ENCODE measurements around the gene MEIS1. TPM values are rescaled to one million over a fixed set of nuclear protein-coding genes. Genes with fewer than 3 reads are reported as not detected.

MEIS1 gene
- total RNA-seq, 1 experiment from 2014 or later: 89.4 TPM

GRCh38 chr2:66426244-66427111 lies 8.4 kb upstream of the MEIS1 start:
- H3K27me3 ChIP-seq (replicated peaks; ENCODE audit: insufficient read depth, low read depth, low read length, poor library complexity): no peaks in the 10 kb centered on the region
- intact Hi-C loops (cut with micrococcal nuclease; ENCODE audit: unreplicated experiment): loop anchor here (2.0 to 5.0 kb wide), 2 partner anchors 414 to 786 kb away; no protein-coding TSS in a partner anchor
- H3K27ac ChIP-seq (ENCODE audit: low read depth, low read length, poor library complexity, severe bottlenecking): peak overlapping the region; percentile 77
- BruUV-seq (replicated peaks): no TSS peak
- no peaks in the 10 kb centered on the region for H3K36me3 ChIP-seq (ENCODE audit: insufficient read depth, low read length, poor library complexity, severe bottlenecking)
- H3K4me3 ChIP-seq (ENCODE audit: low read depth, low read length, poor library complexity, severe bottlenecking): peak overlapping the region; percentile 60
- ChIA-PET POLR2A (ENCODE audit: low non-redundant PET) (interaction anchor here (0.6 kb wide), 1 partner anchor 9 kb away, joined by 10 read pairs; no protein-coding TSS in a partner anchor), CTCF (interaction anchor here (0.5 kb wide), 1 partner anchor 149 kb away, joined by 13 read pairs; no protein-coding TSS in a partner anchor)
- no peaks in the 10 kb centered on the region for H3K9me3 ChIP-seq (ENCODE audit: low read depth, low read length, poor library complexity, severe bottlenecking)
- TF ChIP-seq EZH2 (IDR thresholded peaks at IDR 0.05; ENCODE audit: borderline replicate concordance, low read depth, low read length, poor library complexity, severe bottlenecking): no peak
- TF ChIP-seq CTCF (conservative IDR thresholded peaks at IDR 0.05; ENCODE audit: low read depth, low read length): no peak
- H3K4me1 ChIP-seq (ENCODE audit: insufficient read depth, low read length, poor library complexity, severe bottlenecking): peaks cover 85% of the 10 kb centered on the region
- peak; percentile 51 for DNase-seq (ENCODE audit: low spot score)

- intact Hi-C loops (cut with micrococcal nuclease; ENCODE audit: unreplicated experiment): loop anchor here (2.0 to 5.0 kb wide), 2 partner anchors 415 to 786 kb away; no protein-coding TSS in a partner anchor
- Histone ChIP-seq H3K27ac (ENCODE audit: low read depth, low read length, poor library complexity, severe bottlenecking) (peak overlapping the region; percentile 77), H3K27me3 (replicated peaks; ENCODE audit: insufficient read depth, low read depth, low read length, poor library complexity) (no peaks in the 10 kb centered on the region), H3K4me3 (ENCODE audit: low read depth, low read length, poor library complexity, severe bottlenecking) (peak overlapping the region; percentile 60), H3K9me3 (ENCODE audit: low read depth, low read length, poor library complexity, severe bottlenecking) (no peaks in the 10 kb centered on the region), H3K36me3 (ENCODE audit: insufficient read depth, low read length, poor library complexity, severe bottlenecking) (no peaks in the 10 kb centered on the region), H3K4me1 (ENCODE audit: insufficient read depth, low read length, poor library complexity, severe bottlenecking) (peaks cover 81% of the 10 kb centered on the region)
- POLR2A ChIA-PET (ENCODE audit: low non-redundant PET): interaction anchor here (0.6 kb wide), 1 partner anchor 8 kb away, joined by 10 read pairs; no protein-coding TSS in a partner anchor
- TSS peak; percentile 48 for BruUV-seq (replicated peaks)
- TF ChIP-seq CTCF (conservative IDR thresholded peaks at IDR 0.05; ENCODE audit: low read depth, low read length) (no peak), EZH2 (IDR thresholded peaks at IDR 0.05; ENCODE audit: borderline replicate concordance, low read depth, low read length, poor library complexity, severe bottlenecking) (no peak)
- no peak for DNase-seq (ENCODE audit: low spot score)
- CTCF ChIA-PET: no interaction called here
Measured at GRCh38 chr2:66427300-66427699, 7.6 kb upstream of the MEIS1 start.

GRCh38 chr2:66428986-66429612 lies 5.8 kb upstream of the MEIS1 start:
- TF ChIP-seq CTCF (conservative IDR thresholded peaks at IDR 0.05; ENCODE audit: low read depth, low read length) (peak; percentile 94), EZH2 (IDR thresholded peaks at IDR 0.05; ENCODE audit: borderline replicate concordance, low read depth, low read length, poor library complexity, severe bottlenecking) (no peak)
- intact Hi-C loops (cut with micrococcal nuclease; ENCODE audit: unreplicated experiment): loop anchor here (5.0 kb wide), 1 partner anchor 417 kb away; no protein-coding TSS in a partner anchor
- ChIA-PET CTCF (interaction anchor here (0.5 to 2.0 kb wide), 13 partner anchors 10 to 1417 kb away, joined by 3 to 22 read pairs (median 4); no protein-coding TSS in a partner anchor), POLR2A (ENCODE audit: low non-redundant PET) (no interaction called here)
- Histone ChIP-seq H3K9me3 (ENCODE audit: low read depth, low read length, poor library complexity, severe bottlenecking) (no peaks in the 10 kb centered on the region), H3K27me3 (replicated peaks; ENCODE audit: insufficient read depth, low read depth, low read length, poor library complexity) (no peaks in the 10 kb centered on the region), H3K36me3 (ENCODE audit: insufficient read depth, low read length, poor library complexity, severe bottlenecking) (no peaks in the 10 kb centered on the region), H3K4me3 (ENCODE audit: low read depth, low read length, poor library complexity, severe bottlenecking) (no peak overlapping the region), H3K27ac (ENCODE audit: low read depth, low read length, poor library complexity, severe bottlenecking) (peak overlapping the region; percentile 77), H3K4me1 (ENCODE audit: insufficient read depth, low read length, poor library complexity, severe bottlenecking) (peaks cover 63% of the 10 kb centered on the region)
- peak; percentile 87 for DNase-seq (ENCODE audit: low spot score)
- BruUV-seq (replicated peaks): no TSS peak
